ENCODE measurements around the gene ADCY10.
"Not testable (repeated sequence)": the region's sequence is repeated elsewhere in the genome, so short reads cannot be mapped to it uniquely, and the experiment has no call there.

Gene ADCY10

DNA sequence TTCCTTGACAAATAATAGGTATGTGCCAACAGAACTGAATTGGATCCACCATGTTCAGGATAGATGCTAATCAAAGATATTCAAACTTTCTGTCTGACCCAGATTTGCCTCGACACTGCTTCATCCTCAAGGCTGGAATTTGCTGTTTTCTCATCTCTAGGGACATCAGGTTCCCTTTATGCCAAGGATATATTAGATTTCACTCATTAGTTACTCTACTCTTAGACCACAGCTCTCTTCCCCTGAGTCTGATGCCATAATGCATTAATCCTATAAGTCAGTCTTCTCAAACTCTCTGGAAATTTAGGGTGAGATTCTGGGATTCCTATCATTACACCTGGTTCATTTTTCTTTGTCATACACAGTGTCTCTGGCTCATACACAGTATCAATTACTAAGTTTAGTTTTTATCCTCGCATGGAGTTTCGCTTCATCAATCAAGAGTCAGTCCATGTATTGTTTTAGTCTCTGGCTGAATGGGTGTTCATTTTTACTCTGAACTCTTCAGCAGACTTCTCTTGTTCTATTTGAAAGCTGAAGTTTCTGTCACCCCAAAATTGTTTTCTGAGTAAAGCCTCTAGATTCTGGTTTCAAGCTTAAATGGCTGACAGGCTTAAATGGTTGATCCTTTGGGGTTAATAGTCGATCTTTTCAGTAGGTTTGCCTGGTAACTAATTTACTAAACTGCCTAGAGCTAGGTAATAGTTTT, 13.3 kb upstream of the ADCY10 start:
- DNase-seq, result no peak

DNA sequence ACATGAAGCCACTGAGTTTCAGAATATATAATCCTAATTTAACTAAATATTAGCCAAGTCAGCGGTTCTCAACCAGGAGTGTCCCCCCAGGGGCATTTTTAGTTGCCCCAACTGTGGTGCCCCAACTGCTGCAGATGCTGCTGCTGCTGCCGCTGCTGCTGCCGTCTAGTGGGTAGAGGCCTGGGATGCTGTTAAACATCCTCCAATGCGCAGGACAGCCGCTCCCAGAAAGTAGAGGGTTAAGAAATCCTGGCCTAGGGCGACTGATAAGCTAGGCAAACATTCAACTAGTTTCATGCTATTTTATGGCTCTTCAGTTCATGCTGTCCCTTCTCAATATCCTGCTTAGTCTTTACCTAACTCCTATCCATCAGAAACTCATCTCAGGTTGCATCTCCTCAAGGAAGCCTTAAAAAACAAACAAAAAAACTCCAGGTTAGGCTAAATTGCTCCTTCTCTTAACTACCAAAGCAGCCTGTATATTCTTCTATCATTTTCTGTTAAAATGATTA, 12.6 kb upstream of the ADCY10 start:
- no peak for DNase-seq

DNA sequence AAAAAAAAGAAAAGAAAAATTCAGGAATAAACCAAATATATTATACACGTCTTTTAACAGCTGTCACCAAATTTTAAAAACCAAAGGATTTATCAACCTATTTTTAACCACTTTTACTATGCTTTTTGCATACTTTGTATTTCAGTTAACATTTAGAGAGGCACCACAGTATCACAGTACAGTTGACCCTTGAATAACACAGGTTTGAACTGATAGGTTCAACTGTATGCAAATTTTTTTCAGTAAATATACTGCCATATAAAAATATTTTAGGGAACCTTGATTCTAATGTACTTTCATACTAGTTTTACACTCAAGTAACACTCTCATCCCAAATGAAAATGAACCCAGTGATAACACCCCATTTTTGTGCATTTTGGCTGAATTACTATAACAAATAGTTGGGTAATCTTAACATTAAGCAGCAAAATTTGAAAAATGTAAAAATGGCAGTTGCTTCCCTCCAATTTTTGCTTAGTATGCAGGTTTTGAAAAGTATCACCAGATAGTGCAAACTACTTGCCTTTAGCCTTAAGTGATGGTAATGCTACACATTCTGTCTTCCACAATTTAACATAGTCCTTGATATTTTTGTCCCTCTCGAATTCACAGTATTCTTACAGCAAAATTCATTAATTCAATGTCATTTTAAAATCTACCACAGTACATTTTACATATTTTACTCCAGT, 10.8 kb upstream of the ADCY10 start:
- no peak for DNase-seq

DNA sequence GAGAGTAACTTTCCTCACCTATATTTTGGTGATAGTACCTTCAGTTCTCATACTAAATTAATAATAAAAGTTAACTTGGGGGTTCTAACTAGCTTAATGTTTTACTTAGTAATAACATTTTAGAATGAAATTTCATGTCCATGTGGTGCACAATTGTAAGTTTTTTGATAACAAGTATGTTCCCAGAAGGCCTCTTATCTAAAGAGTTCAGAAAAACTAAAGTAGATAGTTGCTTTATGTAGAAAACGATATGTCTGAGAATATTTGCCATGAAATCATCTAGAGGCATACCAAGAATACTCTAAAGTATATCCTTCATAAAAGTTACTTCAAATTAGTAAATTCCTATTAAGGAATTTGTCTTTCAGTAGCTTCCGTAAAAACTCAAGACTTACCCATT, 10.2 kb upstream of the ADCY10 start:
- DNase-seq, result no peak

DNA sequence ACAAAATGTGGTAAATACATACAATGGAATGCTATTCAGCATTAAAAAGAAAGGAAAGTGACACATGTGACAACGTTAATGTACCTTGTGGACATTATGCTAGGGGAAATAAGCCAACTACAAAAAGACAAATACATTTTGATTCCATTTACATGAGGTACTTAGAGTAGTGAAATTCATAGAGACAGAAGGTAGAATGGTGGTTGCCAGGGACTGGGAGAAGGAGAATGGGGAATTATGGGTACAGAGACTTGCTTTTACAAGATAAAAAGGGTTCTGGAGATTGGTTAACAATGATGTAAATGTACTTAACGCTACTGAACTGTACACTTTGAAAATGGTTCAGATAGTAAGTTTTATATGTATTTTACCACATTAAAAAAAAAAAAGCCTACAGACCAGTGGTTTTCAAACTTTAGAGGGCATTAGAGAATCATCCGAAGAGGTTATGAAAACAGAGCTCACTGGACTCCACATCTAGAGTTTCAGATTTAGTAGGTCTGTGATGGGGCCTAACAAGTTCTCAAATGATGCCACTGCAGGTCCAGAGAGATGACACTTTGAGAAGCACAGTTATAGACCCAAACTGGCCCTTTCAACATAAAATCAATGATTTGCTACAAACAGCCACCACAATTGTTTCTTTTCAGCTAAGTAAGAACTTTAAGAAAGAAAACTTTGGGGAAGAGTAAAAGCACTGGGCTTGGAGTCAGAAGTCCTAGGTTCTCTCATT, 9.6 kb upstream of the ADCY10 start:
- no peak for DNase-seq

DNA sequence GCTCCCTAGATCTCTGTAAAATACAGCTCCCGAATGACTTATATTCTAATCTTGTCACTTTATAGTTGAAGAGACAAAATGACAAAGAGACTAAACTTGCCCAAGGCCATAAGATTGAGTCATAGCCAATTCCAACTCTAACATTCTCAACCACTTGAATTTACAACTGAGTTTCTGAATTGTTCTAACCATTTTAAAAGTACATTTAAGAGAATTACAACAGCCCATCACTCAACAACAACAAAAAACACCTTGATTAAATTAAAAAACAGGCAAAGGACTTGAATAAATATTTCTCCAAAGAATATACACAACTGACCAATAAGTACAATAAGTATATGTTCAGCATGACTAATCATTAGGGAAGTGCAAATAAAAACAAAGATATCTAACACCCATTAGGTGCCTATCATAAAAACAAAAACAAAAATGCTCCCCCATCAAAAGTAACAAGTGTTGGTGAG, 8.7 kb upstream of the ADCY10 start:
- no peak for DNase-seq

DNA sequence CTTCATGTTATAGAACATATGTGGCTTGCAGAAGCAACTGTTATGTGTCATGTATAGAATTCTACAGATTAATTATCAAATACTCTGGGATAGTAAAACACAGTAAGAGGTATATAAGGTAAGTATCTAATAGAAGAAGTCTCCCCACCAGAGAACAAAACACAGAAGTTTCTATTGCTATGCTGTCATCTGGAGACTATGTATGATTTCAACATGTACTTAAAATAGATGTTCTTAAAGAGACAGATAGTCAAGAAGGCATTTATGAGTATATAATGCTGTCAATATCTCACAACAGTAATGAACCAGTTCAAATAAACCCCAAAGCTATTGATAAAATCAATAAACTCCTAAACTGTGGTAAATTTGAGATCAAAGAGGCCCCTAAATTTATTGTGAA, 8.1 kb upstream of the ADCY10 start:
- no peak for DNase-seq

DNA sequence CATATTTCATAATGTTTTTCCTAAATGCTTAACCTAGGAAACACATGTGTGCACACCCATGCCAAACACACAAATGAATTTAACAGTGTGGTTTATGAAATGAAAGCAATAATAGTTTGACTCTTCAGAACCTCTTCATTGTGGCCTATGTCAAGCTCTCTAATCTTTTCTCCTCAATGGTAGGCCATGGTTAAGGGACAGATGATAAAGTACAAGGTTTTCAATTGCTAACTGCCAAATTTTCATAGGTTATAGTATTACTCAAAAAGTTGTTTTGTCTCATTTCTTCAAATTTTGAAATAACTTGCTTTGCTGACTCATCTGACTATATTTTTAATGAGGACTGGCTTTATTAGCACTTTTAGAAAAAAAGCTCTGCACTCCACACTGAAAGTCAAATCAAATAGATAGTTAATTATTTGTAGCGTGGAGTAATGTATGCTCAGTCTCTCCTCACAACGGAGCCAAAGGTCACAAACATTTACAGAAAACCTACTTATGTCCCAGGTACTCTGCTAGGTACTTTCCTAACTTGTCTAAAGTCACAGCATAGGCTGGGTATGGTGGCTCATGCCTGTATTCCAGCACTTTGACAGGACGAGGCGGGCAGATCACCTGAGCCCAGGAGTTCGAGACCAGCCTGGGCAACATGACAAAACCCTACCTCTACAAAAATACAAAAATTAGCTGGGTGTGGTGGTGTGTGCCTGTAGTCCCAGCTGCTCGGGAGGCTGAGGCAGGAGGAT, 3.0 kb upstream of the ADCY10 start:
- no peak for DNase-seq

DNA sequence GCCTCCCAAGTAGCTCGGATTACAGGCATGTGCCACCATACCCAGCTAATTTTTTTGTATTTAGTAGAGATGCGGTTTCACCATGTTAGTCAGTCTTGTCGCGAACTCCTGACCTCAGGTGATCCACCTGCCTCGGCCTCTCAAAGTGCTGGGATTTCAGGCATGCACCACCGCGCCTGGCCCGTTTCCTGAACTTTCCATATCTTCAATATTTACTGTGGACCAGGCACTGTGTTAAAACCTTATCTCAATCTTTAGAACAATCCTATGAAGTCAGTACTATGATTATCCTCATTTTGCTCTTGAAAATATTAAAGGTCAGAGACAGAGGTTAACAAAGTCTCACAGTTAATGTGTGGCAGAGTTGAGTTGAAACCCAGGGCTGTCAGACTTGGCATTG, 1.6 kb upstream of the ADCY10 start:
- no peak for DNase-seq

DNA sequence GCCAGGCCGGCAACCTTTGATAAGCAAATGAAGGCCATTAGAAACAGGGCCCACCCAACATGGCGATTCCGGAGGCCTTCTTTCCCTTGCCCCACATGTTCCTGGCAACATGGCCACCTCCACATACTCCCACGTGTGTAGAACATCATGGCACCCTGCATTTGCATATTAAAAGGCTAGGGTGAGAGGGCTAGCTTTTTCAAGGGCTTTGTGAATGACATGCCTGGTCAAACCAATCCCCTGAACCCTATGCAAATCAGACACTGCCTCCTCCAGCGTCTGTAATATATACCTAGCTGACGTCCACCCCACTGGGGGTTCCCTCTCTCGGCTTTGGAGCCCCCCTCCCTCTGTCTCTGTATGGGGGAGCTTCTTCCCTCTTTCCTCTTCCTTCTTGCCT, 1.6 kb downstream of the ADCY10 start:
- no peak for DNase-seq

DNA sequence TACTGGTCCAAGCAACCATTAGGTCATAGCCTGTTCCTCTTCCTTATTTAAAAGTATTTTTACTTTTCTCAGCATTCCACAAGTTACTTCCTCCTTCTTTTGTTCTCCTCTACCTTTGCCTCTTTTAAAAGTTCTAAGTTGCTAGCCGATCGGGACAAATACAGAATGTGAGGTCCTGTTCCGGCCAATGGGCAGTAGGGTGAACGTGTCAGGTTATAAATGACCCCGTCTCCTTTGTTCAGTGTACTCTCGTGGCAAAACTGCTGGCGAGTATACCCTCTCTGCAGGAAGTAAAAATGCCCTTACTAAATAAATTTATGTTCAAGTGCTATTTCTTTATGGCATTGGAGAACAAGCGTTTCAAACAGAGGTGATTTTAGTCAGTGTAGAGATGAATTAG, 2.5 kb downstream of the ADCY10 start:
- no peak for DNase-seq

DNA sequence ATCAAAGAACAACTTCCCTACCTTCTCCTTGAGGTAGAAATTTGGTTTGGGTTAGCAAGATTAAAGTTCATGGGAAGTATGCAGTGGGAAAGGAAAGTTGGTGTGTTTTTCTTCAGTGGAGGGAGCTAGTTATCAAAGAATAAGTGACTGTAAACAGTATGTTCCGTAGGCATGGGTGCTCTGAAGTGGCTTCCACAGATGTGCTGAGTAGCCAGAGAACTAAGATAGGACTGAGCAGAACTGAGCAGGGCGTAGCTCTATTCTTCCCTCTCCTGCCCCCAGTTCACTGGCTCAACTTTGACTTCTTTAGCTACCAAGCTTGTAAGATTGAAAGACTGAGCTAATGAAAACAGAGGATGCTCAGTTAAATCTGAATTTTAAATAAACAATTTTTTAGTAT, 3.4 kb downstream of the ADCY10 start:
- DNase-seq, result no peak

DNA sequence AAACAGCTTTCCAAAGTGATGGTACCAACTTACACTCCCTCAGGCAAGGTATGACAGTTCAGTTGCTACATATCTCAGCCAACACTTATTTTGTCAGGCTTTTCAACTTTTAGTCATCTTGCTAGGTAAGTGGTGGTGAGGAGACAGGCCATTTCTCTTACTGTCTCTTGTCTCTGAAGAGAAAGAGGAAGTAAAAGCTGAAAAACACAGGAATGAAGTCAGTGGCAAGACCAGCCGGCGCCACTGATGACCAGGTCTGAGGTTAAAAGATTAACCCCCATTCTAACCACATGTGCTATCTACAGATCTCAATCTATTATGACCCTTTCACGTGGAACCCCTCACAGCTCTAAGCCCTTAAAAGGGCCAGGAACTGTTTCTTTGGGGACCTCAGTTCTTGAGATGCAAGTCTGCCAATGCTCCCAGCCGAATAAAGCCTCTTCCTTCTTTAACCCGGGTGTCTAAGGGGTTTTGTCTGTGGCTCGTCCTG, 4.2 kb downstream of the ADCY10 start:
- DNase-seq, result peak; percentile 3

DNA sequence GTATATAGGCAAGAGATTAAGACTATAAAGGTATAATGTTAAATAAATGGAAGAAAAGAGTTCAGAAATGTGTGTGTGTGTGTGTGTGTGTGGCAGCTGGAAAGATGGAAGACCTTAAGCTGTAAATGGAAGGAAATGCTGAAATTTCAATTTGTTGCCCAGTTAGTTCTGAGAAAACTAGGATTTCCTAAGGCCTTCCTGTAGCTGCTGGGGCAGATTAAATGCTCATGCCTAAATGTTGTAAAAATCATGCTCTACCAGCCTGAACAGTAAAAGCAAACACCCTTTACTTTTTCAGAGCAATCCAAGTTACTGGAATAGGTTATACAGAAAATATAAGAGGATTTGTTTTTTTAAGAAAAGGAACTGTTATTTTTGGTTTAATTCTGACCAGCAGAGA, 8.3 kb downstream of the ADCY10 start:
- DNase-seq, result no peak

DNA sequence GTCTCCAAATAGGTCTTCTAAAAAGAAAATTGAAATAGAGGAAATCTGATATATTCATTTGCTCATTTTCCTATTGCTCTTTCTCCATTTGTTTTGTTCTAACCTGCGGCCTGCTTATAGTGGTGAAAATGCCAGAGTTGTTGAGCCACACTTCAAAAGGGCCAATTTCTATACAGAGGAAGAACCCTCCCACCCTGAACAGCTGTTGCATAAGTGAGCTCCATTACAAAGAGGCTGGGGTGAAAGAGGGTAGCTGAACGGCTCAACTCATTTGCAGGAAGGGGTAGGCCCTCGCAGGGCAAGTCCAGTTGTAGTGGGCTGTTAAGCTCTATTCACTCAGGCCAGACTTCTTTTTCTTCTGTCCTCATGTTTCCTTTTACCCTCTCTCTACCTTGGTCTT, 8.8 kb downstream of the ADCY10 start:
- no peak for DNase-seq

DNA sequence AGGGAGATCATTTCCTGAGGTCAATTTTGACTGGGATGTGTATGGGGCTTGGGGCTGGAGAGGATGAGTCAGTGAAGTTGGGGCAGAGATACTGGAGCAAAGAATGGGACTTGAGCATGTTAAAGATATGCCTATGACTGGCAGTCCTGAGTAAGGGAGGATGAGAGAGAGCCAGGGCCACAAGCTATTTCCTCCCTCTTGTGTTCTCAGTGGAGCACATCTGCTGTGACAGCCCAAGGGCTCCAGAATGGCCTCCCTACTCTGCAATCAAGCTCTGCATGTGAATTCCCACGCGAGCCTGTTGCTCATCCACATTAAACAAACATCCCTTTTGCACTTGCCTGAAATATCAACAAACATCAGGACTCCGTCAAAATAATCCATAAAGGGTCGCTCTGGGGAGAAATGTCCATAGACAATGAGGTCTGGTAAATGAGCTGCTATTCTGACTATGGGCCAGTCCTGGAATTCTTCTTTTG, 9.2 kb downstream of the ADCY10 start:
- DNase-seq, result no peak

DNA sequence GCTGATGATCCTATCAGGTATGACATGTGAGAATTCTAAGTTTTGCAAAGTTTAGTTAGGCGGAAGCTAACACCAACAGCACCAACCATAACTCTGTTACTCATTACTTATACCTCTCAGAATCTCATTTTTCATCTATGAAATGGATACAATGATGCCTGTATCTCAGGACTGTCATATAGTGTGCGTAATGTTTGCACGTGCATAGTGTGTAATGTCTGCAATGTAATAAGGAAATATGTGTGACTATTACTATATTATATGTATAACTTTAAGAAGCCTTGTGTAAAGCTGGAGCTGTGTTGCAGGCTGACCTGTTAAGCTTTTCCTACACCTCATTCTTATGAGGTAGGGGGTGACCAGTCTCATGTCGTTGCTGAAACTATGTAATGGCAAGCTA, 13.0 kb downstream of the ADCY10 start:
- no peak for DNase-seq

DNA sequence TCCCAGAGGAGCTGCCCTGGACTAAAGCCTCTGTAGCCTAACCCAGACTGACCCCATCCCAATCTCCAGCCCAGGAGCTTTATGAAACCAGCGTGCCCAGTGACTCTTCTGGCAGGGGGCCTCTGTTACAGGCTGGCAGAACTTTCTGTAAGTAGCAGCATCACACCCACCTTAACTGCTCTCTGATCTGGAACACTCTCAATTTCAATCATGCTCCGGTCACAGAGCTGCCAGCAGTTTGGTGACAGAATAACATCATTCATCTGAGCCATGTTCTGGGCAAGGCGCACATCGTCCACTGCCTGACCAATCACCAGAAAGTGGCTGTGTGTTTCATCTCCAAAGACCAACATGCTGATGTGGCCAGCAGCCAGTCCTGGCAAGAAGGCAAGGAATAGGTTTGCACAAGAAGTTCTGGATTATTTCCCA, 14.7 kb downstream of the ADCY10 start:
- no peak for DNase-seq

DNA sequence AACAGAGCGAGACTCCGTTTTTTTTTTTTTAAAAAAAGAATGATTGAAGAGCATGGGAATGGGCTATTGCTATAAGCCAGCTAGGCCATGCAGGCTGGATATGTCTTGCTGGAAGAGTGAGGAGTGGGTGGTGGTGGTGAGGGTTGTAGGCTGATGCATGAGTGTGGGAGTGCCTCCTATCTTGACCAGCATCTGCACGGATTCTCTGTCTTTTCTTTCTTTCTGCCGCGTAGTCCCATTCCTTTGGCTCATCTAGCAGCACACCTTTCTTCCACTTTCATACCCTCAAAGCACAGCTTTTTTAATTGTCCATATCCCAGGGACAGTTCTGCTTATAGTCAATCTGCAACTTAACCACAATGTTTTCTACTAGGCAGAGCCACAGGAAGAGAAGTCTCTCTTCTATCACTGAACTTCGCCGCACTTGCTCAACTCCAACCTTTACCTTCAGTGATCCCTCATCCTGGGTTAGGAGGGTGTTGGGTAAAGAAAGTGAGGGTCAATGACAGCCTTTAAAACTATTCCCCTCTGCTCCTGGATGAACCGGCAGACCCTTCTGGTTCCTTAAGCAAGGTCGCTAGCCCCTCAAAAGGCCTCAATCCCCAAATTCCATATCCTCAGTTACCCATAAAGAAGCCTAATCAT, 15.2 kb downstream of the ADCY10 start:
- no peak for DNase-seq

DNA sequence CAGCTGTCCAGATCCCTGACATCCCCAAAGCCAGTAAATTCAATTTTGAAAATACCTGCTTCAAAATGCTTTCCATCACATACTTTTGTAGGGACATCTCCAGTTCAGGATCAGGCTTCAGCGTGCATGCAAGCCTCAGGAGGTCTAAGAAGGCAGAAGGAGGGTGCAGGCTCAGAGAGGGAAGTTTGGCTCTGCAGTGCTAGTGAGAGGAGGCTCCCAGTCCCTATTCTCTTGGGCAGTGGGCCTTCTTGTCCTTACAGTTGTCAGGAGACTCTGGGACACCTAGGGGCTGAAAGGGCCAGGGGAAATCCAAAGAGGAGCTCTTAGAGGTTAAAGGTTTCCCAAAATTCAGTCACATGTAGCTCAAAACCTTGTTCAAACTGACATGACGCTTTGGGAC, 20.1 kb downstream of the ADCY10 start:
- no peak for DNase-seq

DNA sequence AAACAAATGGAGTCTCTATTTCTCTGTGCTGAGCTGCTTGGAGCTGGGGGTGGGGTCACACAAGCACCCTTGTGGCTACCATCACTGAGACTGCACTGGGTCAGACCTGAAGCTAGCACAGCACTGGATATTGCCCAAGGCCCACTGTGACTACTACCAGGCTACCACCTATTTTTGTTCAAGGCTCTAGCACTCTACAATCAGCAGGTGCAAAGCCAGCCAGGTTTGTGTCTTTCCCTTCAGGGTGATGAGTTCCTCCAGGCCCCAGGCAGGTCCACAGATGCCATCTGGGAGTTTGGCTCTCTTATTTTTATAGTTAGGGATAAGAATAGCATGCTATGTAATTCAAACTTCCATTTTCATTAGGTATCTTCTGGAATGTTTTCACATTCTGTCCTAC, 23.5 kb downstream of the ADCY10 start:
- DNase-seq, result no peak

DNA sequence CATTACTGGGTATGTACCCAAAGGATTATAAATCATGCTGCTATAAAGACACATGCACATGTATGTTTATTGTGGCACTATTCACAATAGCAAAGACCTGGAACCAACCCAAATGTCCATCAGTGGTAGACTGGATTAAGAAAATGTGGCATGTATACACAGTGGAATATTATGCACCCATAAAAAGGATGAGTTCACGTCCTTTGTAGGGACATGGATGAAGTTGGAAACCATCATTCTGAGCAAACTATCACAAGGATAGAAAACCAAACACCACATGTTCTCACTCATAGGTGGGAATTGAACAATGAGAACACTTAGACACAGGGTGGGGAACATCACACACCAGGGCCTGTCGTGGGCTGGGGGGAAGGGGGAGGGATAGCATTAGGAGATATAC, 26.7 kb downstream of the ADCY10 start:
- not testable (repeated sequence) for DNase-seq

Measured in activated CD4-positive, alpha-beta T cell treated with anti-CD3 and anti-CD28 coated beads, Interleukin-10, Interleukin-2, amounts not matched to agents 100 ng/mL and 50 ng/mL, durations not matched to agents 16 hours and 8 hours (primary cell).